Left lung (tissue), 10 donors: Measurements from ENCODE around the gene RIPOR1. TPM values are rescaled to one million over a fixed set of nuclear protein-coding genes. Genes with fewer than 3 reads are reported as not detected.

Experiments
- ATAC-seq: fragments of 200-7000 bp; cut with Tn5 transposase; one replicate; pipeline ENCODE4 v1.9.1; 2020; ENCODE audit warnings: moderate library complexity
- DNase-seq, 4 donors: peaks; one replicate each; pipeline ENCODE4 v3.0.0-alpha.2; 2013 to 2020
- H3K27ac ChIP-seq, 2 donors: fragments of 200-600 bp; sonication (generic) in 1 of 2; one replicate each; pipeline versions ENCODE4 v1.5.0 to v1.8.0; 2020 to 2021
- H3K27me3 ChIP-seq, 2 donors: fragments of 200-600 bp; sonication (generic) in 1 of 2; one replicate each; pipeline versions ENCODE4 v1.5.0 to v1.8.0; 2020 to 2021
- H3K36me3 ChIP-seq, 2 donors: fragments of 200-600 bp; sonication (generic) in 1 of 2; one replicate each; pipeline versions ENCODE4 v1.5.0 to v1.8.0; 2020 to 2021
- H3K4me1 ChIP-seq, 2 donors: fragments of 200-600 bp; one replicate each; pipeline ENCODE4 v1.8.0; 2021
- H3K4me3 ChIP-seq, 2 donors: fragments of 200-600 bp; sonication (generic) in 1 of 2; one replicate each; pipeline versions ENCODE4 v1.5.0 to v1.8.0; 2020 to 2021; ENCODE audit warnings: mild to moderate bottlenecking in 1 of 2
- H3K9me3 ChIP-seq, 2 donors: fragments of 200-600 bp; sonication (generic) in 1 of 2; one replicate each; pipeline versions ENCODE4 v1.5.0 to v1.8.0; 2020 to 2021
- intact Hi-C, 2 donors: fragments of 100-400 bp; cut with DNase I; formaldehyde crosslinking; loops; one replicate each; pipeline versions ENCODE4 v1.11.2 to v1.14.2; 2022
- polyA plus RNA-seq, 6 donors: library from polyadenylated mRNA; unstranded; fragments of 120-200 nt; gene quantifications; one replicate each; pipeline ENCODE4 v1.2.1, GENCODE V29; 2013; ENCODE audit not compliant: insufficient read length in 6 of 6
- total RNA-seq, 2 donors: library from RNA; stranded (reverse); fragmentation: NEBNext Ultra II Directional; extraction: Animal tissue kit (Norgen Biotek cat#: 25700); gene quantifications; one replicate each; pipeline ENCODE4 v1.2.1, GENCODE V29; 2021
- TF ChIP-seq, protein P1 (sequence below), 2 donors: fragments of 200-600 bp; sonication (generic) in 1 of 2; IDR thresholded peaks; one replicate each; pipeline versions ENCODE4 v1.5.0 to v1.8.0; 2021; ENCODE audit warnings: antibody characterized with exemption in 2 of 2
- donor health status: DM: no; HTN: yes; CAD: no.
- donor health status: DM: no; HTN: no; CAD: no.

Gene RIPOR1
- total and polyA plus RNA-seq, 8 donors = 52.8 to 123 (median 65.7) TPM

DNA sequence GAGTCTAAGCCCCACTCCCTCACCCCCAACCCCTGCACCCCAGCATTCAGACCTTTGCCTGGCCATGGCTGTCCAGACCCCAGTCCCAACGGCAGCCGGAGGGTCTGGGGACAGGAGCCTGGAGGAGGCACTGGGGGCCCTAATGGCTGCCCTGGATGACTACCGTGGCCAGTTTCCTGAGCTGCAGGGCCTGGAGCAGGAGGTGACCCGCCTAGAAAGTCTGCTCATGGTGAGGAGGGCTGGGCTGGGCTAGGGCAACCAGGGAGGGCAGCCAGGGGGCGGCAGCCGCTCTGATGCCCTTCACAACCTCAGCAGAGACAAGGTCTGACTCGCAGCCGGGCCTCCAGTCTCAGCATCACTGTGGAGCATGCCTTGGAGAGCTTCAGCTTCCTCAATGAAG, 14.4 kb downstream of the RIPOR1 start:
- no peak overlapping the region for H3K4me3 ChIP-seq
- no peaks in the 10 kb centered on the region for H3K9me3 ChIP-seq
- TF ChIP-seq, protein P1, sequence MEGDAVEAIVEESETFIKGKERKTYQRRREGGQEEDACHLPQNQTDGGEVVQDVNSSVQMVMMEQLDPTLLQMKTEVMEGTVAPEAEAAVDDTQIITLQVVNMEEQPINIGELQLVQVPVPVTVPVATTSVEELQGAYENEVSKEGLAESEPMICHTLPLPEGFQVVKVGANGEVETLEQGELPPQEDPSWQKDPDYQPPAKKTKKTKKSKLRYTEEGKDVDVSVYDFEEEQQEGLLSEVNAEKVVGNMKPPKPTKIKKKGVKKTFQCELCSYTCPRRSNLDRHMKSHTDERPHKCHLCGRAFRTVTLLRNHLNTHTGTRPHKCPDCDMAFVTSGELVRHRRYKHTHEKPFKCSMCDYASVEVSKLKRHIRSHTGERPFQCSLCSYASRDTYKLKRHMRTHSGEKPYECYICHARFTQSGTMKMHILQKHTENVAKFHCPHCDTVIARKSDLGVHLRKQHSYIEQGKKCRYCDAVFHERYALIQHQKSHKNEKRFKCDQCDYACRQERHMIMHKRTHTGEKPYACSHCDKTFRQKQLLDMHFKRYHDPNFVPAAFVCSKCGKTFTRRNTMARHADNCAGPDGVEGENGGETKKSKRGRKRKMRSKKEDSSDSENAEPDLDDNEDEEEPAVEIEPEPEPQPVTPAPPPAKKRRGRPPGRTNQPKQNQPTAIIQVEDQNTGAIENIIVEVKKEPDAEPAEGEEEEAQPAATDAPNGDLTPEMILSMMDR (IDR thresholded peaks at IDR 0.05) = no peak
- ATAC-seq = no peak
- peaks cover 4 to 83% of the 10 kb centered on the region in 2 donors for H3K4me1 ChIP-seq
- no peak overlapping the region for H3K27ac ChIP-seq
- H3K27me3 ChIP-seq = peaks cover 0 to 4% of the 10 kb centered on the region in 2 donors
- peaks cover 0 to 96% of the 10 kb centered on the region in 2 donors for H3K36me3 ChIP-seq
- no peak for DNase-seq
- intact Hi-C loops = loop anchor here (10.0 kb wide), 2 partner anchors 102 to 112 kb away; partner anchors contain the start of gene CARMIL2 (in 1 of the 2)

DNA sequence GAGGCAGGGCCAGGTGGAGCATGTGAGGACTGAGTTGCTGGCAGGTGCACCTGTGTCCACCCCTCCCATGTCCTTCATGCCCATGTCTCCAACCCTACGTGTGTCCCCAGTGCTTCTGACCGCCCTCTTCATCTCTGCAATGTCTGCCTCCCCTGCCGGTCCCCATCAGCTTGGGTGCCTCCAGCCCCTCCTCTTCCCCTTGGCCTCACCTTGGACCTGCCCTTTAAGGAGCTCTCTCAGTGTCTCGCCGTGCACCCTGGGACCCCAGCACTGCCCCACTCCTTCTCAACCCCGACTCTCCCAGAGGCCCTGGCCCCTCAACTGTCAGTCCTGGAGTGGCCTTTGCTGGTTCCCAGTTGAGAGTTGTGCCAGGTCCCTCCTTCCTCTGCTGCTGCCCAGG, 15.0 kb downstream of the RIPOR1 start:
- no peak for ATAC-seq
- intact Hi-C loops = loop anchor here (10.0 kb wide), 2 partner anchors 101 to 111 kb away; partner anchors contain the start of gene CARMIL2 (in 1 of the 2)
- no peak overlapping the region for H3K4me3 ChIP-seq
- H3K9me3 ChIP-seq = no peaks in the 10 kb centered on the region
- no peak for DNase-seq
- H3K27ac ChIP-seq = no peak overlapping the region
- H3K27me3 ChIP-seq = no peaks in the 10 kb centered on the region
- H3K36me3 ChIP-seq = peaks cover 0 to 99% of the 10 kb centered on the region in 2 donors
- TF ChIP-seq, protein P1 (IDR thresholded peaks at IDR 0.05) = no peak
- peaks cover 4 to 79% of the 10 kb centered on the region in 2 donors for H3K4me1 ChIP-seq

DNA sequence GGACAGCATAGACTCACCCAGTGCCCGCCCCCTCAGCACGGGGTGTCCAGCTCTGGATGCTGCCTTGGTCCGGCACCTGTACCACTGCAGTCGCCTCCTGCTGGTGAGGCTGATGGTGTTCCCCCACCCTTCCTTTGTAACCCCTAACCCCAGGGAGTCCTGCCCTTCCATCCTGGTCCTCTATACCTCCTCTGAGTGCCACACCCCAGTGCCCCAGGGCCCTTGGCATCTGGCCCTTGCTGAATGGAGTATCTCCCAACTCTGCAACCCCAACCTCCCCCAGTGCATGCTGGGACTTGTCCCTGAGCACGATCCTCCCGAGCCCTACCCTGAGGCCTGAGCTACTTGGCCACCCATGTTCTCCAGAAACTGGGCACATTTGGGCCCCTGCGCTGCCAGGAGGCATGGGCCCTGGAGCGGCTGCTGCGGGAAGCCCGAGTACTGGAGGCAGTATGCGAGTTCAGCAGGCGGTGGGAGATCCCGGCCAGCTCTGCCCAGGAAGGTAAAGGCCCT, 15.8 kb downstream of the RIPOR1 start:
- Histone ChIP-seq H3K9me3 (no peaks in the 10 kb centered on the region), H3K27me3 (no peaks in the 10 kb centered on the region), H3K27ac (peak overlapping the region in 1 of 2 donors; percentile 37), H3K4me1 (peaks cover 4 to 71% of the 10 kb centered on the region in 2 donors), H3K4me3 (no peak overlapping the region), H3K36me3 (peaks cover 0 to 99% of the 10 kb centered on the region in 2 donors)
- TF ChIP-seq, protein P1 (IDR thresholded peaks at IDR 0.05) = no peak
- ATAC-seq (no peak), DNase-seq (no peak)
- intact Hi-C loops = loop anchor here (10.0 kb wide), 2 partner anchors 100 to 110 kb away; partner anchors contain the start of gene CARMIL2 (in 1 of the 2)

DNA sequence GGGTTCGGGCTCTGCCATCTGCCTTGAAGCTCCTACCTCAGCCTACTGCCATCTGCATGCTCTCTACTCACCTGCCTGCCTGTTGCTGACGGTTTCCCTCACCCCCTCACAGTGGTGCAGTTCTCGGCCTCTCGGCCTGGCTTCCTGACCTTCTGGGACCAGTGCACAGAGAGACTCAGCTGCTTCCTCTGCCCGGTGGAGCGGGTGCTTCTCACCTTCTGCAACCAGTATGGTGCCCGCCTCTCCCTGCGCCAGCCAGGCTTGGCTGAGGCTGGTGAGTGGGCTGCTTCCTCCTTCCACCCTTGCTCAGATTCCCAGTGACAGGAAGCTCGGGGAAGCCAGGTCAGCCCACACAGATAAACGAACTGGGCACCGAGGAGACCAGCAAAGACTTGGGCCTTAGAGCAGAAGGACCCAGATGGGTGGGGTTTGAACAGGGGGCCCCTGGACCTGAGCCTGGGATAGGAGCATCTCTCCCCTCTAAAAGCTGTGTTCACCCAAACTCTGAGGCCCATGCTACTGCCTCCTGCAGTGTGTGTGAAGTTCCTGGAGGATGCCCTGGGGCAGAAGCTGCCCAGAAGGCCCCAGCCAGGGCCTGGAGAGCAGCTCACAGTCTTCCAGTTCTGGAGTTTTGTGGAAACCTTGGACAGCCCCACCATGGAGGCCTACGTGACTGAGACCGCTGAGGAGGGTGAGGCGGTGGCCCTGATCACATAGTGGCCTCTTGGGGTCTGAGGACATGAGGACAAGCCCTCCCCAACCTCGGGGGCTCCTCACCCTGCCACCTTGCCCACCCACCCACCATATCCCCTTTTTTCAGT, 16.4 kb downstream of the RIPOR1 start:
- DNase-seq (no peak), ATAC-seq (no peak)
- Histone ChIP-seq H3K9me3 (no peaks in the 10 kb centered on the region), H3K4me1 (peaks cover 4 to 65% of the 10 kb centered on the region in 2 donors), H3K27me3 (no peaks in the 10 kb centered on the region), H3K27ac (peak overlapping the region in 1 of 2 donors; percentile 37), H3K36me3 (peaks cover 0 to 94% of the 10 kb centered on the region in 2 donors), H3K4me3 (no peak overlapping the region)
- intact Hi-C loops = loop anchor here (10.0 kb wide), 2 partner anchors 100 to 110 kb away; partner anchors contain the start of gene CARMIL2 (in 1 of the 2)
- TF ChIP-seq, protein P1 (IDR thresholded peaks at IDR 0.05) = no peak

DNA sequence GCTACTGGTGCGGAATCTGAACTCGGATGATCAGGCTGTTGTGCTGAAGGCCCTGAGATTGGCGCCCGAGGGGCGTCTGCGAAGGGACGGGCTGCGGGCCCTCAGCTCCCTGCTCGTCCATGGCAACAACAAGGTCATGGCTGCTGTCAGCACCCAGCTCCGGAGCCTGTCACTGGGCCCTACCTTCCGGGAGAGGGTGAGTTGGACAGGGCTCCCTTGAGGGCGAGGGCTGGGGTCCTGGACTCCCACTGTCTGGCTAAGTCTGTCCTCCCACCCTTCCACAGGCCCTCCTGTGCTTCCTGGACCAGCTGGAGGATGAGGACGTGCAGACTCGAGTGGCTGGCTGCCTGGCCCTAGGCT, 17.0 kb downstream of the RIPOR1 start:
- H3K36me3 ChIP-seq = peaks cover 0 to 88% of the 10 kb centered on the region in 2 donors
- no peak for ATAC-seq

More for the DNA sequence above, 17.0 kb downstream of the RIPOR1 start:
- Histone ChIP-seq H3K9me3 (no peaks in the 10 kb centered on the region), H3K27me3 (no peaks in the 10 kb centered on the region), H3K4me3 (no peak overlapping the region), H3K4me1 (peaks cover 4 to 59% of the 10 kb centered on the region in 2 donors), H3K27ac (no peak overlapping the region)
- no peak for DNase-seq
- TF ChIP-seq, protein P1 (IDR thresholded peaks at IDR 0.05) = no peak
- intact Hi-C loops = loop anchor here (10.0 kb wide), 2 partner anchors 99 to 109 kb away; partner anchors contain the start of gene CARMIL2 (in 1 of the 2)
